ENCODE measurements around the gene AHCYL2. TPM values are rescaled to one million over a fixed set of nuclear protein-coding genes. Genes with fewer than 3 reads are reported as not detected.
"Not testable (repeated sequence)": the region's sequence is repeated elsewhere in the genome, so short reads cannot be mapped to it uniquely, and the experiment has no call there.

Gene AHCYL2
- total RNA-seq, 1 donor = 8.6 TPM

GRCh38 chr7:129209067-129209926, 15.5 kb upstream of the AHCYL2 start:
- no peak for DNase-seq (ENCODE audit: low read depth)
- no peak overlapping the region for H3K4me3 ChIP-seq (ENCODE audit: low read depth, low read length)
- no peak for TF ChIP-seq CTCF (IDR thresholded peaks at IDR 0.05; ENCODE audit: insufficient read depth, low read depth, low read length)

GRCh38 chr7:129210256-129210988, 14.4 kb upstream of the AHCYL2 start:
- no peak overlapping the region for H3K4me3 ChIP-seq (ENCODE audit: low read depth, low read length)
- TF ChIP-seq CTCF (IDR thresholded peaks at IDR 0.05; ENCODE audit: insufficient read depth, low read depth, low read length) = peak; percentile 85
- peak; percentile 54 for DNase-seq (ENCODE audit: low read depth)

GRCh38 chr7:129210989-129211312, 13.9 kb upstream of the AHCYL2 start:
- H3K4me3 ChIP-seq (ENCODE audit: low read depth, low read length) = no peak overlapping the region
- no peak for DNase-seq (ENCODE audit: low read depth)
- TF ChIP-seq CTCF (IDR thresholded peaks at IDR 0.05; ENCODE audit: insufficient read depth, low read depth, low read length) = no peak

GRCh38 chr7:129212126-129212525, 12.7 kb upstream of the AHCYL2 start:
- TF ChIP-seq CTCF (IDR thresholded peaks at IDR 0.05; ENCODE audit: insufficient read depth, low read depth, low read length) = no peak
- no peak overlapping the region for H3K4me3 ChIP-seq (ENCODE audit: low read depth, low read length)
- DNase-seq (ENCODE audit: low read depth) = no peak

GRCh38 chr7:129212596-129212995, 12.2 kb upstream of the AHCYL2 start:
- H3K4me3 ChIP-seq (ENCODE audit: low read depth, low read length) = no peak overlapping the region
- no peak for DNase-seq (ENCODE audit: low read depth)
- no peak for TF ChIP-seq CTCF (IDR thresholded peaks at IDR 0.05; ENCODE audit: insufficient read depth, low read depth, low read length)

- H3K4me3 ChIP-seq (ENCODE audit: low read depth, low read length) = no peak overlapping the region
- no peak for TF ChIP-seq CTCF (IDR thresholded peaks at IDR 0.05; ENCODE audit: insufficient read depth, low read depth, low read length)
- no peak for DNase-seq (ENCODE audit: low read depth)
Measured at GRCh38 chr7:129213828-129214227, 11.0 kb upstream of the AHCYL2 start.

- DNase-seq (ENCODE audit: low read depth); H3K4me3 ChIP-seq (ENCODE audit: low read depth, low read length): not testable (repeated sequence)
Measured at GRCh38 chr7:129215691-129216090, 9.1 kb upstream of the AHCYL2 start.

- not testable (repeated sequence) for H3K4me3 ChIP-seq (ENCODE audit: low read depth, low read length); DNase-seq (ENCODE audit: low read depth)
Measured at GRCh38 chr7:129216101-129216715, 8.6 kb upstream of the AHCYL2 start.

- H3K4me3 ChIP-seq (ENCODE audit: low read depth, low read length); DNase-seq (ENCODE audit: low read depth): not testable (repeated sequence)
Measured at GRCh38 chr7:129216821-129217416, 7.9 kb upstream of the AHCYL2 start.
